Measurements from ENCODE around the gene ADAMTSL4.
A peak's percentile ranks its signal among the peaks of the same experiment; 100 is the strongest.

Gene ADAMTSL4

GRCh38 chr1:150551051-150551783 lies 2.0 kb downstream of the ADAMTSL4 start:
- H3K4me1 ChIP-seq (ENCODE audit: control insufficient read depth, insufficient read depth, low read length): peaks cover 5% of the 10 kb centered on the region
- peak overlapping the region; percentile 4 for H3K4me3 ChIP-seq (ENCODE audit: low read depth, low read length)
- peaks cover 4% of the 10 kb centered on the region for H3K36me3 ChIP-seq (ENCODE audit: control insufficient read depth, insufficient read depth, low read length)
- H3K9ac ChIP-seq (ENCODE audit: low read depth, low read length): no peak overlapping the region
- H3K9me3 ChIP-seq (ENCODE audit: control insufficient read depth, insufficient read depth, low read length): no peaks in the 10 kb centered on the region
- H3K27me3 ChIP-seq (ENCODE audit: control insufficient read depth, insufficient read depth, low read length): peaks cover 4% of the 10 kb centered on the region

GRCh38 chr1:150551784-150552127 lies 2.5 kb downstream of the ADAMTSL4 start:
- Histone ChIP-seq H3K9me3 (ENCODE audit: control insufficient read depth, insufficient read depth, low read length) (no peaks in the 10 kb centered on the region), H3K36me3 (ENCODE audit: control insufficient read depth, insufficient read depth, low read length) (peaks cover 4% of the 10 kb centered on the region), H3K4me3 (ENCODE audit: low read depth, low read length) (no peak overlapping the region), H3K4me1 (ENCODE audit: control insufficient read depth, insufficient read depth, low read length) (peaks cover 5% of the 10 kb centered on the region), H3K27me3 (ENCODE audit: control insufficient read depth, insufficient read depth, low read length) (peaks cover 4% of the 10 kb centered on the region), H3K9ac (ENCODE audit: low read depth, low read length) (no peak overlapping the region)

GRCh38 chr1:150552128-150552910 lies 3.1 kb downstream of the ADAMTSL4 start:
- Histone ChIP-seq H3K9me3 (ENCODE audit: control insufficient read depth, insufficient read depth, low read length) (no peaks in the 10 kb centered on the region), H3K4me1 (ENCODE audit: control insufficient read depth, insufficient read depth, low read length) (peaks cover 5% of the 10 kb centered on the region), H3K36me3 (ENCODE audit: control insufficient read depth, insufficient read depth, low read length) (peaks cover 4% of the 10 kb centered on the region), H3K27me3 (ENCODE audit: control insufficient read depth, insufficient read depth, low read length) (peaks cover 4% of the 10 kb centered on the region), H3K4me3 (ENCODE audit: low read depth, low read length) (no peak overlapping the region), H3K9ac (ENCODE audit: low read depth, low read length) (no peak overlapping the region)

- Histone ChIP-seq H3K4me3 (ENCODE audit: low read depth, low read length) (no peak overlapping the region), H3K27me3 (ENCODE audit: control insufficient read depth, insufficient read depth, low read length) (peaks cover 4% of the 10 kb centered on the region), H3K9me3 (ENCODE audit: control insufficient read depth, insufficient read depth, low read length) (no peaks in the 10 kb centered on the region), H3K4me1 (ENCODE audit: control insufficient read depth, insufficient read depth, low read length) (peaks cover 5% of the 10 kb centered on the region), H3K9ac (ENCODE audit: low read depth, low read length) (no peak overlapping the region), H3K36me3 (ENCODE audit: control insufficient read depth, insufficient read depth, low read length) (peaks cover 4% of the 10 kb centered on the region)
Measured at GRCh38 chr1:150552911-150553289, 3.7 kb downstream of the ADAMTSL4 start.

- Histone ChIP-seq H3K9ac (ENCODE audit: low read depth, low read length) (no peak overlapping the region), H3K4me1 (ENCODE audit: control insufficient read depth, insufficient read depth, low read length) (peaks cover 5% of the 10 kb centered on the region), H3K4me3 (ENCODE audit: low read depth, low read length) (no peak overlapping the region), H3K9me3 (ENCODE audit: control insufficient read depth, insufficient read depth, low read length) (no peaks in the 10 kb centered on the region), H3K36me3 (ENCODE audit: control insufficient read depth, insufficient read depth, low read length) (peaks cover 4% of the 10 kb centered on the region), H3K27me3 (ENCODE audit: control insufficient read depth, insufficient read depth, low read length) (peaks cover 1% of the 10 kb centered on the region)
Measured at GRCh38 chr1:150553392-150554085, 4.3 kb downstream of the ADAMTSL4 start.

- peaks cover 5% of the 10 kb centered on the region for H3K4me1 ChIP-seq (ENCODE audit: control insufficient read depth, insufficient read depth, low read length)
- no peaks in the 10 kb centered on the region for H3K27me3 ChIP-seq (ENCODE audit: control insufficient read depth, insufficient read depth, low read length)
- no peaks in the 10 kb centered on the region for H3K9me3 ChIP-seq (ENCODE audit: control insufficient read depth, insufficient read depth, low read length)
- H3K36me3 ChIP-seq (ENCODE audit: control insufficient read depth, insufficient read depth, low read length): peaks cover 9% of the 10 kb centered on the region
- H3K4me3 ChIP-seq (ENCODE audit: low read depth, low read length): no peak overlapping the region
- no peak overlapping the region for H3K9ac ChIP-seq (ENCODE audit: low read depth, low read length)
Measured at GRCh38 chr1:150554086-150554452, 4.9 kb downstream of the ADAMTSL4 start.

GRCh38 chr1:150555198-150555970 lies 6.2 kb downstream of the ADAMTSL4 start:
- H3K4me3 ChIP-seq (ENCODE audit: low read depth, low read length): no peak overlapping the region
- no peaks in the 10 kb centered on the region for H3K9me3 ChIP-seq (ENCODE audit: control insufficient read depth, insufficient read depth, low read length)
- H3K27me3 ChIP-seq (ENCODE audit: control insufficient read depth, insufficient read depth, low read length): no peaks in the 10 kb centered on the region
- H3K4me1 ChIP-seq (ENCODE audit: control insufficient read depth, insufficient read depth, low read length): peaks cover 3% of the 10 kb centered on the region
- H3K36me3 ChIP-seq (ENCODE audit: control insufficient read depth, insufficient read depth, low read length): peaks cover 12% of the 10 kb centered on the region
- no peak overlapping the region for H3K9ac ChIP-seq (ENCODE audit: low read depth, low read length)

- H3K9ac ChIP-seq (ENCODE audit: low read depth, low read length): no peak overlapping the region
- no peaks in the 10 kb centered on the region for H3K9me3 ChIP-seq (ENCODE audit: control insufficient read depth, insufficient read depth, low read length)
- peaks cover 12% of the 10 kb centered on the region for H3K36me3 ChIP-seq (ENCODE audit: control insufficient read depth, insufficient read depth, low read length)
- peaks cover 3% of the 10 kb centered on the region for H3K4me1 ChIP-seq (ENCODE audit: control insufficient read depth, insufficient read depth, low read length)
- no peaks in the 10 kb centered on the region for H3K27me3 ChIP-seq (ENCODE audit: control insufficient read depth, insufficient read depth, low read length)
- H3K4me3 ChIP-seq (ENCODE audit: low read depth, low read length): no peak overlapping the region
Measured at GRCh38 chr1:150555971-150556865, 7.0 kb downstream of the ADAMTSL4 start.

- no peak overlapping the region for H3K9ac ChIP-seq (ENCODE audit: low read depth, low read length)
Measured at GRCh38 chr1:150557065-150557600, 7.9 kb downstream of the ADAMTSL4 start.

GRCh38 chr1:150557813-150558212 lies 8.6 kb downstream of the ADAMTSL4 start:
- Histone ChIP-seq H3K9ac (ENCODE audit: low read depth, low read length) (no peak overlapping the region), H3K27me3 (ENCODE audit: control insufficient read depth, insufficient read depth, low read length) (no peaks in the 10 kb centered on the region), H3K4me1 (ENCODE audit: control insufficient read depth, insufficient read depth, low read length) (peaks cover 3% of the 10 kb centered on the region), H3K9me3 (ENCODE audit: control insufficient read depth, insufficient read depth, low read length) (no peaks in the 10 kb centered on the region), H3K36me3 (ENCODE audit: control insufficient read depth, insufficient read depth, low read length) (peaks cover 12% of the 10 kb centered on the region), H3K4me3 (ENCODE audit: low read depth, low read length) (no peak overlapping the region)

More at GRCh38 chr1:150557065-150557600, 7.9 kb downstream of the ADAMTSL4 start:
- peaks cover 3% of the 10 kb centered on the region for H3K4me1 ChIP-seq (ENCODE audit: control insufficient read depth, insufficient read depth, low read length)
- H3K4me3 ChIP-seq (ENCODE audit: low read depth, low read length): no peak overlapping the region
- H3K27me3 ChIP-seq (ENCODE audit: control insufficient read depth, insufficient read depth, low read length): no peaks in the 10 kb centered on the region
- H3K9me3 ChIP-seq (ENCODE audit: control insufficient read depth, insufficient read depth, low read length): no peaks in the 10 kb centered on the region
- peaks cover 12% of the 10 kb centered on the region for H3K36me3 ChIP-seq (ENCODE audit: control insufficient read depth, insufficient read depth, low read length)

All from iPS-15b (cell line).